Astrocyte (in vitro differentiated cells and primary cell): ENCODE results near the gene GADL1.

ENCODE experiments used
- EZH2 ChIP-seq: IDR thresholded peaks from 2 replicates; pipeline ENCODE4 v1.6.1; 2012; ENCODE audit warnings: mild to moderate bottlenecking, low read length, inconsistent platforms; ENCODE audit not compliant: insufficient read depth
- TF ChIP-seq, protein P1 (sequence below): IDR thresholded peaks from 2 replicates; pipeline ENCODE4 v1.5.1; 2011; ENCODE audit warnings: low read depth, mild to moderate bottlenecking, inconsistent platforms, low read length, moderate library complexity; ENCODE audit not compliant: insufficient read depth

DNA sequence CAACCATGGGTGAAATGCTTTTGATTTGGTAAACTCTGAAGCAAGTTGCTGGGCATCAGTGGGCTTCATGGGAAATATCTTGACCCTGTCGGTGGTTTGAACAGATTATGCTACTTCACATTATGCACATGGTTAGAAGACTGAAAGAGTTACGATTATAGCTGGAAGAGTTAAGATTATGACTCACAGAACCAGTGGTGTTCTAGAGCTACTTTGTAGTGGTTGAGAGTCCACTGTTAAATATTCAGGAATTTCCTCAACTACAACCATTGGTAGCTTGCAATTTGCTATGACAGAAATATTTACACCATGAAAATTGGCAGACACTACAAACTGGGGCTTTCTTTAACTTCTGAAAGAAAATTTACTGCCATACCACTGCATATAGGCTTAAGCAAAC, 99.3 kb downstream of the GADL1 start:
- TF ChIP-seq, protein P1, sequence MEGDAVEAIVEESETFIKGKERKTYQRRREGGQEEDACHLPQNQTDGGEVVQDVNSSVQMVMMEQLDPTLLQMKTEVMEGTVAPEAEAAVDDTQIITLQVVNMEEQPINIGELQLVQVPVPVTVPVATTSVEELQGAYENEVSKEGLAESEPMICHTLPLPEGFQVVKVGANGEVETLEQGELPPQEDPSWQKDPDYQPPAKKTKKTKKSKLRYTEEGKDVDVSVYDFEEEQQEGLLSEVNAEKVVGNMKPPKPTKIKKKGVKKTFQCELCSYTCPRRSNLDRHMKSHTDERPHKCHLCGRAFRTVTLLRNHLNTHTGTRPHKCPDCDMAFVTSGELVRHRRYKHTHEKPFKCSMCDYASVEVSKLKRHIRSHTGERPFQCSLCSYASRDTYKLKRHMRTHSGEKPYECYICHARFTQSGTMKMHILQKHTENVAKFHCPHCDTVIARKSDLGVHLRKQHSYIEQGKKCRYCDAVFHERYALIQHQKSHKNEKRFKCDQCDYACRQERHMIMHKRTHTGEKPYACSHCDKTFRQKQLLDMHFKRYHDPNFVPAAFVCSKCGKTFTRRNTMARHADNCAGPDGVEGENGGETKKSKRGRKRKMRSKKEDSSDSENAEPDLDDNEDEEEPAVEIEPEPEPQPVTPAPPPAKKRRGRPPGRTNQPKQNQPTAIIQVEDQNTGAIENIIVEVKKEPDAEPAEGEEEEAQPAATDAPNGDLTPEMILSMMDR, result no peak
- TF ChIP-seq EZH2, result no peak
